Keratinocyte (primary cell): ENCODE results near the gene KCTD1. TPM values are rescaled to one million over a fixed set of nuclear protein-coding genes. Genes with fewer than 3 reads are reported as not detected.
A peak's percentile ranks its signal among the peaks of the same experiment; 100 is the strongest.

Source experiments
- DNase-seq: peaks from one replicate; pipeline ENCODE4 v3.0.0-alpha.2; 2011; ENCODE audit warnings: low read depth, missing footprints, low spot score
- FAIRE-seq: peaks from 2 replicates; lab custom pipeline; 2011; peaks lifted over from hg19 to GRCh38; lab: Jason Lieb, UNC
- H2AFZ ChIP-seq: 2 replicates; pipeline ENCODE4 v1.6.0; 2012; ENCODE audit warnings: low read length, control low read depth, inconsistent platforms; ENCODE audit not compliant: control insufficient read depth
- H3K27ac ChIP-seq: 2 replicates; pipeline ENCODE4 v1.5.1; 2011; ENCODE audit warnings: low read length; ENCODE audit not compliant: control insufficient read depth, insufficient read depth
- H3K27me3 ChIP-seq: 3 replicates; pipeline ENCODE4 v1.6.0; 2011; ENCODE audit warnings: low read length; ENCODE audit not compliant: control insufficient read depth, insufficient read depth; ENCODE audit errors: extremely low read depth
- H3K36me3 ChIP-seq, 2 experiments: 2 replicates in 1 of 2; 3 replicates in 1 of 2; pipeline ENCODE4 v1.5.1; 2011; ENCODE audit warnings: low read length in 2 of 2, mild to moderate bottlenecking in 1 of 2; ENCODE audit not compliant: control insufficient read depth in 2 of 2, insufficient read depth in 2 of 2; ENCODE audit errors: extremely low read depth in 1 of 2
- H3K4me1 ChIP-seq: 3 replicates; pipeline ENCODE4 v1.5.1; 2011; ENCODE audit warnings: low read length; ENCODE audit not compliant: control insufficient read depth, insufficient read depth; ENCODE audit errors: extremely low read depth
- H3K4me2 ChIP-seq: 3 replicates; pipeline ENCODE4 v1.6.0; 2011; ENCODE audit warnings: low read depth, low read length; ENCODE audit not compliant: control insufficient read depth, insufficient read depth; ENCODE audit errors: extremely low read depth
- H3K4me3 ChIP-seq, 3 experiments: fragments of 200-600 bp in 1 of 3; sonication (generic) in 1 of 3; 2 replicates in 2 of 3; 3 replicates in 1 of 3; pipeline ENCODE4 v1.5.1; 2011 to 2016; ENCODE audit warnings: low read length in 3 of 3, mild to moderate bottlenecking in 3 of 3, control low read depth in 2 of 3, inconsistent platforms in 1 of 3, low read depth in 1 of 3, mixed read lengths in 1 of 3, mixed run types in 1 of 3, moderate library complexity in 1 of 3; ENCODE audit not compliant: control insufficient read depth in 2 of 3, insufficient read depth in 2 of 3; ENCODE audit errors: extremely low read depth in 1 of 3
- H3K79me2 ChIP-seq: 2 replicates; pipeline ENCODE4 v1.6.0; 2012; ENCODE audit warnings: low read length; ENCODE audit not compliant: control insufficient read depth, insufficient read depth
- H3K9ac ChIP-seq: 3 replicates; pipeline ENCODE4 v1.6.0; 2011; ENCODE audit warnings: low read length; ENCODE audit not compliant: control insufficient read depth, insufficient read depth; ENCODE audit errors: extremely low read depth
- H3K9me1 ChIP-seq: 3 replicates; pipeline ENCODE4 v1.6.0; 2011; ENCODE audit warnings: low read length; ENCODE audit not compliant: control insufficient read depth, insufficient read depth; ENCODE audit errors: extremely low read depth
- H3K9me3 ChIP-seq: 2 replicates; pipeline ENCODE4 v1.5.1; 2012; ENCODE audit warnings: low read depth, low read length; ENCODE audit not compliant: control insufficient read depth
- H4K20me1 ChIP-seq: 3 replicates; pipeline ENCODE4 v1.6.0; 2011; ENCODE audit warnings: low read length; ENCODE audit not compliant: control insufficient read depth, insufficient read depth; ENCODE audit errors: extremely low read depth
- CTCF ChIP-seq, 3 experiments: IDR thresholded peaks in 1 of 3; conservative IDR thresholded peaks in 1 of 3; optimal IDR thresholded peaks in 1 of 3; 2 replicates in 2 of 3; 3 replicates in 1 of 3; pipeline versions ENCODE3 to v1.5.1; 2011; ENCODE audit warnings: low read length in 3 of 3, mild to moderate bottlenecking in 3 of 3, moderate library complexity in 2 of 3, control low read depth in 1 of 3, inconsistent platforms in 1 of 3; ENCODE audit not compliant: insufficient read depth in 2 of 3; ENCODE audit errors: extremely low read depth in 1 of 3
- EZH2 ChIP-seq: IDR thresholded peaks from one replicate; pipeline ENCODE4 v1.6.1; 2012; ENCODE audit warnings: inconsistent platforms, mild to moderate bottlenecking, low read length, moderate library complexity
- dilution Hi-C: fragments of 300-500 bp; cut with MboI; formaldehyde crosslinking; loops from one replicate; pipeline ENCODE4 v1.7.0; 2020; ENCODE audit warnings: low sequenced_read_pairs; ENCODE audit not compliant: extremely low pct_ligation_motif_present
- polyA plus RNA-seq, 5 experiments: library from polyadenylated mRNA; depleted of rRNA in 3 of 5; stranded (reverse) in 3 of 5; stranded (forward) in 1 of 5; unstranded in 1 of 5; fragments of >200 nt; gene quantifications; 1 replicate in 1 of 5; 2 replicates in 3 of 5; 3 replicates in 1 of 5; pipeline versions ENCODE4 v1.2.1 to v1.2.3, GENCODE V29; 2011 to 2012; ENCODE audit warnings: missing spikeins in 2 of 5, low read depth in 1 of 5, low replicate concordance in 1 of 5

Gene KCTD1
- polyA plus RNA-seq, 1 donor (not counting 4 experiments of a cell fraction or from before 2014, with no cell fraction given) = 32.1 TPM

DNA sequence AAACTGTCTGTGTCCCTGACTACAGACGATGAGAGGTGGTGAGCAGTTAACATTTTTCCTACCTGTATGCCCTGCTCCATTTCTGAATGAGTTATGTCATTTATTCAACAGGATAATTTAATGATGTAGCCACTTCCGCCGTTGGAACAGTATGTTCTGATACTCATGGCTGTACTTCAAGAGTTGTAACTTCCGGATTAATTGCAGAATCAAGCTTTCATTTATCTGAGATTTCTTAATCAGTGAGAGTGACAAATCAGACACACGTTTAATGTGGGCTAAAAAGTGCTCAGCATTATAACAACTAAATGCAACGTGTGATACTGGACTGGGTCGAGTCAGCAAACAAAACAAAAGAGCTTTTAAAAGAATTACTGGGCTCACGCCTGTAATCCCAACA, 107.7 kb downstream of the KCTD1 start:
- Histone ChIP-seq H3K4me3 (no peak overlapping the region), H3K27me3 (no peaks in the 10 kb centered on the region), H3K36me3 (no peaks in the 10 kb centered on the region), H2AFZ (peak overlapping the region; percentile 65), H3K9ac (peak overlapping the region; percentile 48), H3K4me2 (peak overlapping the region; percentile 78), H3K79me2 (no peaks in the 10 kb centered on the region), H3K27ac (peak overlapping the region; percentile 66), H4K20me1 (no peaks in the 10 kb centered on the region), H3K9me3 (no peaks in the 10 kb centered on the region), H3K4me1 (peaks cover 34% of the 10 kb centered on the region), H3K9me1 (no peaks in the 10 kb centered on the region)
- DNase-seq (no peak), FAIRE-seq (peak; percentile 71)
- TF ChIP-seq CTCF (optimal IDR thresholded peaks at IDR 0.05 in 1 of 3, IDR thresholded peaks at IDR 0.05 in 1 of 3, conservative IDR thresholded peaks at IDR 0.05 in 1 of 3; ENCODE audit: extremely low read depth in 1 of 3, insufficient read depth in 2 of 3, low read length in 3 of 3) (no peak), EZH2 (no peak)
- dilution Hi-C loops = no loop called here

- DNase-seq = no peak
- H3K4me1 ChIP-seq = peaks cover 38% of the 10 kb centered on the region
- no peaks in the 10 kb centered on the region for H3K9me3 ChIP-seq
- H3K27me3 ChIP-seq = no peaks in the 10 kb centered on the region
- no peak overlapping the region for H3K27ac ChIP-seq
- no peaks in the 10 kb centered on the region for H4K20me1 ChIP-seq
- H3K9me1 ChIP-seq = no peaks in the 10 kb centered on the region
- no peak overlapping the region for H3K4me2 ChIP-seq
- no peak for FAIRE-seq
- H3K79me2 ChIP-seq = no peaks in the 10 kb centered on the region
- no peak overlapping the region for H3K4me3 ChIP-seq
- TF ChIP-seq CTCF (optimal IDR thresholded peaks at IDR 0.05 in 1 of 3, IDR thresholded peaks at IDR 0.05 in 1 of 3, conservative IDR thresholded peaks at IDR 0.05 in 1 of 3; ENCODE audit: extremely low read depth in 1 of 3, insufficient read depth in 2 of 3, low read length in 3 of 3) = no peak
- TF ChIP-seq EZH2 = no peak
- no peaks in the 10 kb centered on the region for H3K36me3 ChIP-seq
- dilution Hi-C loops = no loop called here
- no peak overlapping the region for H2AFZ ChIP-seq
- H3K9ac ChIP-seq = no peak overlapping the region
Measured at GRCh38 chr18:26439537-26439936, 108.8 kb downstream of the KCTD1 start.
